SK-N-MC (cell line): ENCODE results near the gene ZNF385B.

Source experiments
- DNase-seq: peaks from one replicate; pipeline ENCODE4 v3.0.0-alpha.2; 2011; ENCODE audit warnings: low read depth, low spot score
- H3K27ac ChIP-seq: fragments of 200-600 bp; sonication (generic); 2 replicates; pipeline ENCODE4 v1.5.1; 2016; ENCODE audit warnings: mixed run types
- H3K36me3 ChIP-seq: fragments of 200-600 bp; sonication (generic); 2 replicates; pipeline ENCODE4 v1.6.1; 2017; ENCODE audit warnings: antibody characterized with exemption, low read length, mixed read lengths; ENCODE audit not compliant: insufficient read depth
- H3K4me3 ChIP-seq: fragments of 200-600 bp; sonication (generic); 2 replicates; pipeline ENCODE4 v1.5.1; 2016
- H3K9ac ChIP-seq: fragments of 200-600 bp; sonication (generic); 2 replicates; pipeline ENCODE4 v1.8.0; 2017; ENCODE audit warnings: mixed run types, mixed read lengths; ENCODE audit not compliant: insufficient read length
- H3K9me3 ChIP-seq: fragments of 200-600 bp; sonication (generic); 2 replicates; pipeline ENCODE4 v1.6.1; 2017; ENCODE audit warnings: low read depth, mild to moderate bottlenecking, antibody characterized with exemption, low read length, moderate library complexity, mixed read lengths
- EZH2 ChIP-seq: fragments of 200-600 bp; sonication (generic); IDR thresholded peaks from one replicate; pipeline ENCODE4 v1.6.1; 2017; ENCODE audit warnings: antibody characterized with exemption
- FOXP2 ChIP-seq: optimal IDR thresholded peaks from 2 replicates; pipeline ENCODE3; 2011; ENCODE audit warnings: mild to moderate bottlenecking, moderate library complexity; ENCODE audit not compliant: insufficient read depth; ENCODE audit errors: extremely low read length, control extremely low read depth
- POLR2AphosphoS5 ChIP-seq: IDR thresholded peaks from 2 replicates; pipeline ENCODE4 v1.6.1; 2012; ENCODE audit warnings: mild to moderate bottlenecking, low read depth, low read length, borderline replicate concordance

The ZNF385B gene

GRCh38 chr2:179860255-179861026 is 971 bp downstream of the ZNF385B start:
- Histone ChIP-seq H3K9ac (no peak overlapping the region), H3K4me3 (peak overlapping the region; percentile 74), H3K36me3 (no peaks in the 10 kb centered on the region), H3K9me3 (no peaks in the 10 kb centered on the region), H3K27ac (no peak overlapping the region)
- TF ChIP-seq EZH2 (no peak), FOXP2 (no peak), POLR2AphosphoS5 (no peak)
- DNase-seq = no peak

- TF ChIP-seq POLR2AphosphoS5 (no peak), FOXP2 (no peak), EZH2 (no peak)
- no peak for DNase-seq
- Histone ChIP-seq H3K36me3 (no peaks in the 10 kb centered on the region), H3K27ac (no peak overlapping the region), H3K9ac (no peak overlapping the region), H3K4me3 (no peak overlapping the region), H3K9me3 (no peaks in the 10 kb centered on the region)
Observed at GRCh38 chr2:179859523-179859922, 1.9 kb downstream of the ZNF385B start.

- Histone ChIP-seq H3K9me3 (no peaks in the 10 kb centered on the region), H3K9ac (no peak overlapping the region), H3K36me3 (no peaks in the 10 kb centered on the region), H3K4me3 (no peak overlapping the region), H3K27ac (no peak overlapping the region)
- no peak for DNase-seq
- TF ChIP-seq FOXP2 (no peak), POLR2AphosphoS5 (no peak), EZH2 (no peak)
Observed at GRCh38 chr2:179857236-179857635, 4.2 kb downstream of the ZNF385B start.

- H3K4me3 ChIP-seq = no peak overlapping the region
- no peaks in the 10 kb centered on the region for H3K36me3 ChIP-seq
- H3K9ac ChIP-seq = no peak overlapping the region
- no peak for TF ChIP-seq POLR2AphosphoS5
- TF ChIP-seq EZH2 = no peak
- TF ChIP-seq FOXP2 = no peak
- H3K27ac ChIP-seq = no peak overlapping the region
- H3K9me3 ChIP-seq = no peaks in the 10 kb centered on the region
- no peak for DNase-seq
Observed at GRCh38 chr2:179856205-179856604, 5.2 kb downstream of the ZNF385B start.

GRCh38 chr2:179855673-179856072 is 5.7 kb downstream of the ZNF385B start:
- TF ChIP-seq FOXP2 = no peak
- no peak for TF ChIP-seq EZH2
- TF ChIP-seq POLR2AphosphoS5 = no peak
- Histone ChIP-seq H3K36me3 (no peaks in the 10 kb centered on the region), H3K9ac (no peak overlapping the region), H3K4me3 (no peak overlapping the region), H3K27ac (no peak overlapping the region), H3K9me3 (no peaks in the 10 kb centered on the region)
- no peak for DNase-seq

- Histone ChIP-seq H3K27ac (no peak overlapping the region), H3K4me3 (no peak overlapping the region), H3K9ac (no peak overlapping the region), H3K36me3 (no peaks in the 10 kb centered on the region), H3K9me3 (no peaks in the 10 kb centered on the region)
- TF ChIP-seq FOXP2 (no peak), POLR2AphosphoS5 (no peak), EZH2 (no peak)
- no peak for DNase-seq
Observed at GRCh38 chr2:179854891-179855290, 6.5 kb downstream of the ZNF385B start.

- Histone ChIP-seq H3K9ac (no peak overlapping the region), H3K4me3 (no peak overlapping the region), H3K27ac (no peak overlapping the region), H3K36me3 (no peaks in the 10 kb centered on the region), H3K9me3 (no peaks in the 10 kb centered on the region)
- TF ChIP-seq EZH2 (no peak), FOXP2 (no peak), POLR2AphosphoS5 (no peak)
- DNase-seq = no peak
Observed at GRCh38 chr2:179853108-179853507, 8.3 kb downstream of the ZNF385B start.

GRCh38 chr2:179850188-179850587 is 11.2 kb downstream of the ZNF385B start:
- DNase-seq = no peak
- TF ChIP-seq FOXP2 = no peak
- no peak for TF ChIP-seq EZH2
- no peak for TF ChIP-seq POLR2AphosphoS5
- Histone ChIP-seq H3K36me3 (no peaks in the 10 kb centered on the region), H3K9me3 (no peaks in the 10 kb centered on the region), H3K27ac (no peak overlapping the region), H3K4me3 (no peak overlapping the region), H3K9ac (no peak overlapping the region)

GRCh38 chr2:179849719-179850118 is 11.7 kb downstream of the ZNF385B start:
- Histone ChIP-seq H3K9ac (no peak overlapping the region), H3K36me3 (no peaks in the 10 kb centered on the region), H3K4me3 (no peak overlapping the region), H3K9me3 (no peaks in the 10 kb centered on the region), H3K27ac (no peak overlapping the region)
- TF ChIP-seq FOXP2 (no peak), POLR2AphosphoS5 (no peak), EZH2 (no peak)
- DNase-seq = no peak
